K562 treated with DMSO at 1 percent for 4 hours (cell line): Measurements from ENCODE around the gene ANLN. TPM values are rescaled to one million over a fixed set of nuclear protein-coding genes. Genes with fewer than 3 reads are reported as not detected.

Source experiments
- total RNA-seq: library from RNA; unstranded; fragments of 300-600 nt; gene quantifications from 2 replicates; pipeline ENCODE4 v1.2.3, GENCODE V29; 2022; ENCODE audit not compliant: insufficient read depth

Gene ANLN, protein sequence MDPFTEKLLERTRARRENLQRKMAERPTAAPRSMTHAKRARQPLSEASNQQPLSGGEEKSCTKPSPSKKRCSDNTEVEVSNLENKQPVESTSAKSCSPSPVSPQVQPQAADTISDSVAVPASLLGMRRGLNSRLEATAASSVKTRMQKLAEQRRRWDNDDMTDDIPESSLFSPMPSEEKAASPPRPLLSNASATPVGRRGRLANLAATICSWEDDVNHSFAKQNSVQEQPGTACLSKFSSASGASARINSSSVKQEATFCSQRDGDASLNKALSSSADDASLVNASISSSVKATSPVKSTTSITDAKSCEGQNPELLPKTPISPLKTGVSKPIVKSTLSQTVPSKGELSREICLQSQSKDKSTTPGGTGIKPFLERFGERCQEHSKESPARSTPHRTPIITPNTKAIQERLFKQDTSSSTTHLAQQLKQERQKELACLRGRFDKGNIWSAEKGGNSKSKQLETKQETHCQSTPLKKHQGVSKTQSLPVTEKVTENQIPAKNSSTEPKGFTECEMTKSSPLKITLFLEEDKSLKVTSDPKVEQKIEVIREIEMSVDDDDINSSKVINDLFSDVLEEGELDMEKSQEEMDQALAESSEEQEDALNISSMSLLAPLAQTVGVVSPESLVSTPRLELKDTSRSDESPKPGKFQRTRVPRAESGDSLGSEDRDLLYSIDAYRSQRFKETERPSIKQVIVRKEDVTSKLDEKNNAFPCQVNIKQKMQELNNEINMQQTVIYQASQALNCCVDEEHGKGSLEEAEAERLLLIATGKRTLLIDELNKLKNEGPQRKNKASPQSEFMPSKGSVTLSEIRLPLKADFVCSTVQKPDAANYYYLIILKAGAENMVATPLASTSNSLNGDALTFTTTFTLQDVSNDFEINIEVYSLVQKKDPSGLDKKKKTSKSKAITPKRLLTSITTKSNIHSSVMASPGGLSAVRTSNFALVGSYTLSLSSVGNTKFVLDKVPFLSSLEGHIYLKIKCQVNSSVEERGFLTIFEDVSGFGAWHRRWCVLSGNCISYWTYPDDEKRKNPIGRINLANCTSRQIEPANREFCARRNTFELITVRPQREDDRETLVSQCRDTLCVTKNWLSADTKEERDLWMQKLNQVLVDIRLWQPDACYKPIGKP
- total RNA-seq: 35.7 and 44.4 TPM in 2 replicates

DNA sequence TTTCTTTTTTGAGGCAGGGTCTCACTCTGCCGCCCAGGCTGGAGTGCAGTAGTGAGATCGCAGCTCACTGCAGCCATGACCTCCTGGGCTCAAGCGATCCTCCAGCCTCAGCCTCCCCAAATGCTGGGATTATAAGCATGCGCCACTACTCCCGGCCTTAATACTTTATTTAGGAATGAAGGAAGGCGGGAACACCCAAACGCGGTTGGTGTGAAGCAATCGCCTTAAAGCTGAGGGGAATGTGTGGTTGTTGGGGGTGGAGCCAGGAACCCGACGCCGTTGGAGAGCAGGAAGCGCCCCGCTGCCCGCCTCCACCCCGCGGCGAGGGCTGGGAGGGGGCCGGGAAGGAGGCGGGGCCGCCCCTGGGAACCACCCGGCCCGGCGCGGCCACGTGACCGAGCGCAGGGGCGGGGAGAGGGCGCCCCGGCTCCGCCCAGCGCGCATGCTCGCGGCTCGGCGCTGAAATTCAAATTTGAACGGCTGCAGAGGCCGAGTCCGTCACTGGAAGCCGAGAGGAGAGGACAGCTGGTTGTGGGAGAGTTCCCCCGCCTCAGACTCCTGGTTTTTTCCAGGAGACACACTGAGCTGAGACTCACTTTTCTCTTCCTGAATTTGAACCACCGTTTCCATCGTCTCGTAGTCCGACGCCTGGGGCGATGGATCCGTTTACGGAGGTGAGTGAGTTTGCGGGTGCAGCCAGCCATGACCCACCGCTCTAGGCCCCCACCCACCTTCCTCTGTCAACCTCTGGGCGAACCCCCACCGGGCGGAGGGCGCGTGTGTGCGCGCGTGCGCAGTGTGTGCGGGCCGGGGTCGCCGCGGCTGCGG lies at the start of gene ANLN:
Gene ANLN (plus strand): TSS at position 492 of the 828 bp plus-strand sequence. CDS start 165 bp downstream, at position 657.

Other genes with a start within 250 kb of the ANLN start
- gene EEPD1, start 236.6 kb upstream of the ANLN start, total RNA-seq: 0.44 and 1.1 TPM in 2 replicates